Osteoblast (primary cell): ENCODE measurements around the gene LSP1. TPM values are rescaled to one million over a fixed set of nuclear protein-coding genes. Genes with fewer than 3 reads are reported as not detected.
A peak's percentile ranks its signal among the peaks of the same experiment; 100 is the strongest.

Experiments used
- DNase-seq: peaks from one replicate; pipeline ENCODE4 v3.0.0; 2011; ENCODE audit warnings: low spot score, mixed read lengths; ENCODE audit not compliant: insufficient read length; ENCODE audit errors: missing footprints
- H2AFZ ChIP-seq: 2 replicates; pipeline ENCODE4 v1.6.0; 2011; ENCODE audit warnings: mild to moderate bottlenecking, low read length
- H3K27ac ChIP-seq: 2 replicates; pipeline ENCODE4 v1.5.1; 2011; ENCODE audit warnings: mild to moderate bottlenecking, low read depth, low read length, moderate library complexity
- H3K27me3 ChIP-seq: 2 replicates; pipeline ENCODE4 v1.6.0; 2012; ENCODE audit warnings: mild to moderate bottlenecking, control low read depth, inconsistent platforms, low read length, moderate library complexity; ENCODE audit not compliant: insufficient read depth
- H3K36me3 ChIP-seq: 2 replicates; pipeline ENCODE4 v1.5.1; 2011; ENCODE audit warnings: mild to moderate bottlenecking, low read length, control low read depth, moderate library complexity; ENCODE audit not compliant: insufficient read depth
- H3K4me1 ChIP-seq: 2 replicates; pipeline ENCODE4 v1.5.1; 2011; ENCODE audit warnings: mild to moderate bottlenecking, low read length, control low read depth, moderate library complexity; ENCODE audit not compliant: insufficient read depth
- H3K4me2 ChIP-seq: 2 replicates; pipeline ENCODE4 v1.6.0; 2011; ENCODE audit warnings: mild to moderate bottlenecking, low read length; ENCODE audit not compliant: insufficient read depth
- H3K4me3 ChIP-seq: fragments of 200-600 bp; sonication (generic); 3 replicates; pipeline ENCODE4 v1.5.1; 2012; ENCODE audit warnings: mild to moderate bottlenecking, low read length, inconsistent platforms; ENCODE audit not compliant: insufficient read depth
- H3K79me2 ChIP-seq: 2 replicates; pipeline ENCODE4 v1.6.0; 2012; ENCODE audit warnings: mild to moderate bottlenecking, low read length, control low read depth, inconsistent platforms; ENCODE audit not compliant: insufficient read depth
- H3K9me3 ChIP-seq: 2 replicates; pipeline ENCODE4 v1.5.1; 2011; ENCODE audit warnings: low read depth, low read length, control low read depth
- H4K20me1 ChIP-seq: 2 replicates; pipeline ENCODE4 v1.6.0; 2012; ENCODE audit warnings: mild to moderate bottlenecking, low read length, control low read depth; ENCODE audit not compliant: insufficient read depth
- CTCF ChIP-seq: IDR thresholded peaks from 2 replicates; pipeline ENCODE4 v1.5.1; 2011; ENCODE audit warnings: mild to moderate bottlenecking, low read depth, low read length, moderate library complexity; ENCODE audit errors: extremely low read depth
- total RNA-seq: library from RNA; depleted of rRNA; stranded (reverse); fragments of >200 nt; gene quantifications from 2 replicates; pipeline ENCODE4 v1.2.3, GENCODE V29; 2012

The LSP1 gene
- total RNA-seq, 1 donor, result 54.6 TPM

- H4K20me1 ChIP-seq, result no peaks in the 10 kb centered on the region
- no peak for TF ChIP-seq CTCF
- no peaks in the 10 kb centered on the region for H3K36me3 ChIP-seq
- no peaks in the 10 kb centered on the region for H3K4me1 ChIP-seq
- peaks cover 28% of the 10 kb centered on the region for H3K27me3 ChIP-seq
- no peaks in the 10 kb centered on the region for H3K79me2 ChIP-seq
- no peak overlapping the region for H3K27ac ChIP-seq
- no peak overlapping the region for H3K4me3 ChIP-seq
- no peak for DNase-seq
- no peak overlapping the region for H3K4me2 ChIP-seq
- no peaks in the 10 kb centered on the region for H3K9me3 ChIP-seq
- no peak overlapping the region for H2AFZ ChIP-seq
Observed at GRCh38 chr11:1899090-1899489, 46.2 kb downstream of the LSP1 start.

- no peak overlapping the region for H3K4me2 ChIP-seq
- no peak overlapping the region for H3K4me3 ChIP-seq
- H4K20me1 ChIP-seq, result no peaks in the 10 kb centered on the region
- no peaks in the 10 kb centered on the region for H3K4me1 ChIP-seq
- no peaks in the 10 kb centered on the region for H3K79me2 ChIP-seq
- no peaks in the 10 kb centered on the region for H3K9me3 ChIP-seq
- H3K36me3 ChIP-seq, result no peaks in the 10 kb centered on the region
- no peak for TF ChIP-seq CTCF
- DNase-seq, result no peak
- H3K27ac ChIP-seq, result no peak overlapping the region
- peaks cover 28% of the 10 kb centered on the region for H3K27me3 ChIP-seq
- no peak overlapping the region for H2AFZ ChIP-seq
Observed at GRCh38 chr11:1899686-1900085, 46.8 kb downstream of the LSP1 start.

GRCh38 chr11:1906181-1906580, 53.3 kb downstream of the LSP1 start:
- no peaks in the 10 kb centered on the region for H4K20me1 ChIP-seq
- no peaks in the 10 kb centered on the region for H3K79me2 ChIP-seq
- no peak overlapping the region for H3K27ac ChIP-seq
- peak overlapping the region; percentile 22 for H2AFZ ChIP-seq
- no peaks in the 10 kb centered on the region for H3K36me3 ChIP-seq
- peak; percentile 55 for DNase-seq
- H3K27me3 ChIP-seq, result peaks cover 4% of the 10 kb centered on the region
- H3K4me3 ChIP-seq, result no peak overlapping the region
- H3K9me3 ChIP-seq, result no peaks in the 10 kb centered on the region
- TF ChIP-seq CTCF, result no peak
- no peak overlapping the region for H3K4me2 ChIP-seq
- H3K4me1 ChIP-seq, result peaks cover 6% of the 10 kb centered on the region

GRCh38 chr11:1906611-1907423, 53.9 kb downstream of the LSP1 start:
- no peaks in the 10 kb centered on the region for H4K20me1 ChIP-seq
- H3K36me3 ChIP-seq, result no peaks in the 10 kb centered on the region
- H3K27ac ChIP-seq, result no peak overlapping the region
- no peaks in the 10 kb centered on the region for H3K9me3 ChIP-seq
- TF ChIP-seq CTCF, result no peak
- no peak overlapping the region for H3K4me2 ChIP-seq
- H2AFZ ChIP-seq, result peak overlapping the region; percentile 41
- peaks cover 6% of the 10 kb centered on the region for H3K4me1 ChIP-seq
- H3K27me3 ChIP-seq, result peaks cover 4% of the 10 kb centered on the region
- peak; percentile 69 for DNase-seq
- no peaks in the 10 kb centered on the region for H3K79me2 ChIP-seq
- H3K4me3 ChIP-seq, result no peak overlapping the region
